T-cell (primary cell): ENCODE results near the gene PICALM. TPM values are rescaled to one million over a fixed set of nuclear protein-coding genes. Genes with fewer than 3 reads are reported as not detected.

Source experiments
- ATAC-seq, 4 experiments: fragments of 200-7000 bp in 3 of 4; fragments of 150-1000 bp in 1 of 4; cut with Tn5 transposase; replicated peaks in 1 of 4; 1 replicate in 3 of 4; 2 replicates in 1 of 4; pipeline ENCODE4 v1.10.0; 2021; ENCODE audit warnings: moderate library complexity in 3 of 4, mild to moderate bottlenecking in 2 of 4, moderate number of reproducible peaks in 1 of 4
- CTCF ChIA-PET, 2 donors: fragments of 300-600 bp; sonication (Branson Sonifier 250); formaldehyde crosslinking; loops; one replicate each; lab custom pipeline; 2022; ENCODE audit warnings: antibody characterized with exemption in 2 of 2; lab: Charles Lee
- POLR2A ChIA-PET, 2 donors: fragments of 300-600 bp; sonication (Branson Sonifier 250); formaldehyde crosslinking; loops; one replicate each; lab custom pipeline; 2022; ENCODE audit warnings: antibody characterized with exemption in 2 of 2; lab: Charles Lee
- DNase-seq, 35 experiments: peaks; one replicate each; pipeline versions ENCODE4 v3.0.0 to v3.0.0-alpha.2; 2013 to 2023
- H3K27ac ChIP-seq: one replicate; pipeline ENCODE4 v1.5.1; 2013; ENCODE audit warnings: low read length
- H3K27me3 ChIP-seq, 2 experiments: replicated peaks in 1 of 2; 1 replicate in 1 of 2; 2 replicates in 1 of 2; pipeline versions ENCODE4 v1.6.1 to v1.7.0; 2013; ENCODE audit warnings: low read length in 1 of 2, mixed read lengths in 1 of 2; ENCODE audit not compliant: control insufficient read depth in 2 of 2, insufficient read depth in 2 of 2; ENCODE audit errors: extremely low read depth in 1 of 2
- H3K36me3 ChIP-seq, 2 donors: 1 replicate in 1 of 2; 2 replicates in 1 of 2; pipeline versions ENCODE4 v1.6.1 to v1.7.0; 2013; ENCODE audit warnings: low read length in 1 of 2; ENCODE audit not compliant: control insufficient read depth in 2 of 2, insufficient read depth in 1 of 2; ENCODE audit errors: extremely low read depth in 1 of 2
- H3K4me1 ChIP-seq, 2 experiments: 1 replicate in 1 of 2; 2 replicates in 1 of 2; pipeline versions ENCODE4 v1.6.1 to v1.7.0; 2013; ENCODE audit warnings: low read length in 2 of 2, mixed read lengths in 1 of 2; ENCODE audit not compliant: insufficient read depth in 2 of 2, control insufficient read depth in 1 of 2; ENCODE audit errors: extremely low read depth in 1 of 2
- H3K4me3 ChIP-seq, 2 donors: 1 replicate in 1 of 2; 2 replicates in 1 of 2; pipeline versions ENCODE4 v1.5.1 to v1.7.0; 2013; ENCODE audit warnings: mild to moderate bottlenecking in 2 of 2, low read length in 1 of 2, moderate library complexity in 1 of 2; ENCODE audit not compliant: control insufficient read depth in 1 of 2; ENCODE audit errors: extremely low read depth in 1 of 2
- H3K9me3 ChIP-seq: 2 replicates; pipeline ENCODE4 v1.7.0; 2013
- H3K27ac Mint-ChIP-seq, 2 donors: one replicate each; pipeline ENCODE4 v1.8.0; 2020 to 2021; ENCODE audit warnings: mild to moderate bottlenecking in 2 of 2, mixed read lengths in 2 of 2
- H3K27me3 Mint-ChIP-seq, 2 donors: one replicate each; pipeline ENCODE4 v1.8.0; 2021 to 2022; ENCODE audit warnings: mixed read lengths in 2 of 2
- H3K36me3 Mint-ChIP-seq: one replicate; pipeline ENCODE4 v1.8.0; 2021; ENCODE audit warnings: mixed read lengths
- H3K4me1 Mint-ChIP-seq, 3 donors: one replicate each; pipeline ENCODE4 v1.8.0; 2020 to 2022; ENCODE audit warnings: mixed read lengths in 3 of 3, mild to moderate bottlenecking in 1 of 3
- H3K4me3 Mint-ChIP-seq, 3 donors: one replicate each; pipeline ENCODE4 v1.8.0; 2020 to 2022; ENCODE audit warnings: mild to moderate bottlenecking in 3 of 3, mixed read lengths in 3 of 3, moderate library complexity in 3 of 3
- H3K9me3 Mint-ChIP-seq, 3 donors: one replicate each; pipeline ENCODE4 v1.8.0; 2020 to 2022; ENCODE audit warnings: mixed read lengths in 3 of 3
- WGBS: methylation state at CpG from one replicate; pipeline ENCODE4 v1.1.5; 2013; ENCODE audit warnings: missing lambda C conversion rate; ENCODE audit not compliant: insufficient coverage; 5-methylcytosine and 5-hydroxymethylcytosine counted together
- total RNA-seq, 35 experiments: library from RNA in 6 of 35; stranded (reverse) in 6 of 35; fragments of 120-200 nt in 1 of 35; gene quantifications; one replicate each; pipeline versions ENCODE4 v1.2.1 to v1.2.4 and lab custom pipeline; 2013 to 2026

PICALM gene
- total RNA-seq, 5 donors from 2014 or later (not counting 1 experiment from before 2014, with no cell fraction given): 97.7 to 121 (median 105) TPM

GRCh38 chr11:86013713-86014112 lies 55.2 kb downstream of the PICALM start:
- no peaks in the 10 kb centered on the region for H3K4me1 ChIP-seq
- Mint-ChIP-seq H3K4me1 (peaks cover 17 to 19% (median 19%) of the 10 kb centered on the region in 3 donors), H3K9me3 (no peaks in the 10 kb centered on the region), H3K27me3 (no peaks in the 10 kb centered on the region), H3K27ac (no peak overlapping the region), H3K4me3 (no peak overlapping the region), H3K36me3 (peaks cover 47% of the 10 kb centered on the region)
- ATAC-seq: no peak
- POLR2A ChIA-PET: interaction anchor here in 1 of 2 donors (0.5 kb wide), 1 partner anchor 26 kb away, joined by 8 read pairs; no protein-coding TSS in a partner anchor
- no peak overlapping the region for H3K27ac ChIP-seq
- no peak overlapping the region for H3K4me3 ChIP-seq
- no peaks in the 10 kb centered on the region for H3K27me3 ChIP-seq
- H3K36me3 ChIP-seq: peaks cover 0 to 50% of the 10 kb centered on the region in 2 donors
- CTCF ChIA-PET: interaction anchor here in 1 of 2 donors (0.6 to 0.7 kb wide), 2 partner anchors 10 to 254 kb away, joined by 3 read pairs; no protein-coding TSS in a partner anchor
- DNase-seq: no peak
- H3K9me3 ChIP-seq: no peaks in the 10 kb centered on the region

- ATAC-seq (no peak), DNase-seq (no peak)
- H3K36me3 Mint-ChIP-seq: peaks cover 51% of the 10 kb centered on the region
- H3K9me3 Mint-ChIP-seq: no peaks in the 10 kb centered on the region
- Histone ChIP-seq H3K27me3 (no peaks in the 10 kb centered on the region), H3K4me3 (no peak overlapping the region), H3K36me3 (peaks cover 0 to 63% of the 10 kb centered on the region in 2 donors), H3K4me1 (no peaks in the 10 kb centered on the region), H3K9me3 (no peaks in the 10 kb centered on the region), H3K27ac (no peak overlapping the region)
- H3K27ac Mint-ChIP-seq: no peak overlapping the region
- POLR2A ChIA-PET: interaction anchor here in 1 of 2 donors (0.9 kb wide), 1 partner anchor 288 kb away, joined by 6 read pairs; no protein-coding TSS in a partner anchor
- CTCF ChIA-PET: interaction anchor here in 1 of 2 donors (0.8 kb wide), 1 partner anchor 11 kb away, joined by 3 read pairs; no protein-coding TSS in a partner anchor
- peaks cover 10 to 13% (median 11%) of the 10 kb centered on the region in 3 donors for H3K4me1 Mint-ChIP-seq
- H3K27me3 Mint-ChIP-seq: no peaks in the 10 kb centered on the region
- H3K4me3 Mint-ChIP-seq: no peak overlapping the region
- no CpG with 5 or more reads among the region's 1 CpG for WGBS
Measured at GRCh38 chr11:86011175-86011574, 57.7 kb downstream of the PICALM start.

- no peaks in the 10 kb centered on the region for H3K4me1 ChIP-seq
- H3K36me3 ChIP-seq: peaks cover 1 to 79% of the 10 kb centered on the region in 2 donors
- DNase-seq (no peak), ATAC-seq (no peak)
- Mint-ChIP-seq H3K36me3 (peaks cover 42% of the 10 kb centered on the region), H3K9me3 (no peaks in the 10 kb centered on the region), H3K4me3 (no peak overlapping the region), H3K27me3 (no peaks in the 10 kb centered on the region), H3K4me1 (no peaks in the 10 kb centered on the region), H3K27ac (no peak overlapping the region)
- ChIA-PET CTCF (interaction anchor here in 1 of 2 donors (0.9 to 1.7 kb wide), 2 partner anchors 10 to 190 kb away, joined by 3 to 4 read pairs; no protein-coding TSS in a partner anchor), POLR2A (interaction anchor here in 1 of 2 donors (0.5 to 0.9 kb wide), 4 partner anchors 17 to 47 kb away, joined by 4 to 6 read pairs (median 4); no protein-coding TSS in a partner anchor)
- no CpG with 5 or more reads among the region's 2 CpGs for WGBS
- H3K9me3 ChIP-seq: no peaks in the 10 kb centered on the region
- no peaks in the 10 kb centered on the region for H3K27me3 ChIP-seq
- no peak overlapping the region for H3K4me3 ChIP-seq
- no peak overlapping the region for H3K27ac ChIP-seq
Measured at GRCh38 chr11:86003654-86004053, 65.2 kb downstream of the PICALM start.

- H3K27ac Mint-ChIP-seq: no peak overlapping the region
- no peaks in the 10 kb centered on the region for H3K9me3 Mint-ChIP-seq
- no CpG with 5 or more reads among the region's 3 CpGs for WGBS
- ATAC-seq: no peak
- no peaks in the 10 kb centered on the region for H3K4me1 ChIP-seq
- H3K36me3 Mint-ChIP-seq: peaks cover 39% of the 10 kb centered on the region
- no peak for DNase-seq
- no peaks in the 10 kb centered on the region for H3K9me3 ChIP-seq
- no peak overlapping the region for H3K4me3 Mint-ChIP-seq
- ChIA-PET POLR2A (no interaction called here), CTCF (interaction anchor here in 1 of 2 donors (1.7 kb wide), 1 partner anchor 192 kb away, joined by 4 read pairs; no protein-coding TSS in a partner anchor)
- H3K27ac ChIP-seq: no peak overlapping the region
- H3K27me3 ChIP-seq: no peaks in the 10 kb centered on the region
- peaks cover 8 to 76% of the 10 kb centered on the region in 2 donors for H3K36me3 ChIP-seq
- H3K4me1 Mint-ChIP-seq: no peaks in the 10 kb centered on the region
- H3K4me3 ChIP-seq: no peak overlapping the region
- no peaks in the 10 kb centered on the region for H3K27me3 Mint-ChIP-seq
Measured at GRCh38 chr11:86002431-86002830, 66.5 kb downstream of the PICALM start.

GRCh38 chr11:85991508-85991907 lies 77.4 kb downstream of the PICALM start:
- H3K4me3 ChIP-seq: no peak overlapping the region
- peaks cover 3 to 57% of the 10 kb centered on the region in 2 donors for H3K36me3 ChIP-seq
- no peaks in the 10 kb centered on the region for H3K4me1 ChIP-seq
- no peaks in the 10 kb centered on the region for H3K27me3 ChIP-seq
- Mint-ChIP-seq H3K4me1 (peaks cover 15 to 23% (median 17%) of the 10 kb centered on the region in 3 donors), H3K4me3 (no peak overlapping the region), H3K27me3 (no peaks in the 10 kb centered on the region), H3K9me3 (no peaks in the 10 kb centered on the region), H3K27ac (no peak overlapping the region), H3K36me3 (peaks cover 34% of the 10 kb centered on the region)
- WGBS: no CpG with 5 or more reads among the region's 2 CpGs
- H3K27ac ChIP-seq: no peak overlapping the region
- no peaks in the 10 kb centered on the region for H3K9me3 ChIP-seq
- ChIA-PET POLR2A (interaction anchor here in 1 of 2 donors (0.6 to 0.7 kb wide), 3 partner anchors 196 to 296 kb away, joined by 3 to 7 read pairs (median 3); no protein-coding TSS in a partner anchor), CTCF (no interaction called here)
- DNase-seq (no peak), ATAC-seq (no peak)

GRCh38 chr11:85989746-85990145 lies 79.1 kb downstream of the PICALM start:
- Mint-ChIP-seq H3K4me1 (peaks cover 15 to 23% (median 17%) of the 10 kb centered on the region in 3 donors), H3K4me3 (no peak overlapping the region), H3K27me3 (no peaks in the 10 kb centered on the region), H3K36me3 (peaks cover 29% of the 10 kb centered on the region), H3K9me3 (no peaks in the 10 kb centered on the region), H3K27ac (no peak overlapping the region)
- no peak overlapping the region for H3K4me3 ChIP-seq
- H3K4me1 ChIP-seq: no peaks in the 10 kb centered on the region
- no peaks in the 10 kb centered on the region for H3K9me3 ChIP-seq
- ChIA-PET POLR2A (no interaction called here), CTCF (interaction anchor here in 1 of 2 donors (1.3 to 1.6 kb wide), 2 partner anchors 10 to 204 kb away, joined by 4 to 5 read pairs; no protein-coding TSS in a partner anchor)
- no CpG with 5 or more reads among the region's 2 CpGs for WGBS
- ATAC-seq: no peak
- H3K27me3 ChIP-seq: no peaks in the 10 kb centered on the region
- peaks cover 3 to 53% of the 10 kb centered on the region in 2 donors for H3K36me3 ChIP-seq
- H3K27ac ChIP-seq: no peak overlapping the region
- DNase-seq: no peak
